ENCODE results near the gene DCC. TPM values are rescaled to one million over a fixed set of nuclear protein-coding genes. Genes with fewer than 3 reads are reported as not detected.

Gene DCC
- total and polyA plus RNA-seq, 9 of the 15 experiments (the other 6 are each of a cell fraction or from before 2014, with no cell fraction given) = not detected

DNA sequence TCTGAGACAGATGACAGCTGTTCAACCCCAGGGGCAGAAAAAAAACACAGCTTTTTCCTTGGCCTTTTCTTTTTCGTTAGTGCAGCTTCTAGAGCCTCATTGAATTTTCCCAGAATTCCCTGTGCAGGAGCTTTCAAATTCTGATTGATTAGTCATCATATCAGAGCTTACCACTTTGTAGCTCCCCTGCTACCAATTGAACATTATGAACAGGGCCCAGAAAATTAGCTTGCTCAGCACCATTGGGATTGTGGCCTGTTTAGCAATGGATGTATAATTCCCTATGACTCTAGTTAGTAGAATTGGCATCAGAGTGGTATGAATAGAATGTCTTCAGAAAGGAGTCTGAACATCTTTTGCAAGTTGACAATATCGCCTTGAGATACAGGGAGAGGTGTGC lies 631.1 kb downstream of the DCC start:
- Histone ChIP-seq H3K9me1 (ENCODE audit: control insufficient read depth, insufficient read depth, low read length) (no peaks in the 10 kb centered on the region), H3K36me3 (ENCODE audit: control insufficient read depth, insufficient read depth, low read length) (no peaks in the 10 kb centered on the region), H2AFZ (ENCODE audit: low read depth, low read length) (no peak overlapping the region), H3K4me2 (ENCODE audit: insufficient read depth, low read length) (no peak overlapping the region), H3K9me3 (replicated peaks; ENCODE audit: control insufficient read depth, insufficient read depth, low read depth, low read length) (no peaks in the 10 kb centered on the region), H3K4me1 (replicated peaks in 1 of 2; ENCODE audit: control insufficient read depth in 2 of 2, insufficient read depth in 2 of 2, low read length in 2 of 2) (no peaks in the 10 kb centered on the region), H3K79me2 (ENCODE audit: control insufficient read depth, insufficient read depth, low read length) (no peaks in the 10 kb centered on the region), H3K27ac (ENCODE audit: extremely low read depth, low read depth, low read length) (no peak overlapping the region), H4K20me1 (replicated peaks; ENCODE audit: control insufficient read depth, insufficient read depth, low read length) (no peaks in the 10 kb centered on the region), H3K4me3 (no peak overlapping the region), H3K9ac (ENCODE audit: insufficient read depth in 1 of 2, low read depth in 2 of 2, low read length in 2 of 2) (no peak overlapping the region), H3K27me3 (ENCODE audit: control insufficient read depth in 2 of 2, insufficient read depth in 2 of 2, low read length in 2 of 2) (no peaks in the 10 kb centered on the region)
- no TSS peak for BruUV-seq (replicated peaks)
- ChIA-PET POLR2A (no interaction called here), CTCF (ENCODE audit: low intra/inter-chr PET ratio) (interaction anchor here (0.6 kb wide), 1 partner anchor 96 kb away, joined by 7 read pairs; no protein-coding TSS in a partner anchor)
- ATAC-seq = no peak
- 0% methylated on average over 1 of the region's 2 CpGs for WGBS (ENCODE audit: insufficient coverage, low coverage, missing lambda C conversion rate)
- no peak for FAIRE-seq
- DNase-seq (ENCODE audit: extremely low read depth in 1 of 4, low spot score in 3 of 4) = no peak
- in situ Hi-C loops (cut with MboI) = no loop called here
- intact Hi-C loops (cut with micrococcal nuclease) = no loop called here
- TF ChIP-seq ZFP1 (CRISPR knock-in tag; IDR thresholded peaks at IDR 0.05) (no peak), MNT (conservative IDR thresholded peaks at IDR 0.05) (no peak)

GRCh38 chr18:52979892-52980291 lies 639.9 kb downstream of the DCC start:
- CTCF ChIA-PET (ENCODE audit: low intra/inter-chr PET ratio) = no interaction called here
- no peak overlapping the region for H3K4me3 ChIP-seq
- H4K20me1 ChIP-seq (replicated peaks; ENCODE audit: control insufficient read depth, insufficient read depth, low read length) = no peaks in the 10 kb centered on the region
- H3K9me3 ChIP-seq (replicated peaks; ENCODE audit: control insufficient read depth, insufficient read depth, low read depth, low read length) = no peaks in the 10 kb centered on the region
- H3K4me2 ChIP-seq (ENCODE audit: insufficient read depth, low read length) = no peak overlapping the region
- FAIRE-seq (no peak), ATAC-seq (no peak), DNase-seq (ENCODE audit: extremely low read depth in 1 of 4, low spot score in 3 of 4) (no peak)
- intact Hi-C loops (cut with micrococcal nuclease) = no loop called here
- no TSS peak for BruUV-seq (replicated peaks)
- POLR2A ChIA-PET = no interaction called here
- no peaks in the 10 kb centered on the region for H3K4me1 ChIP-seq (replicated peaks in 1 of 2; ENCODE audit: control insufficient read depth in 2 of 2, insufficient read depth in 2 of 2, low read length in 2 of 2)
- WGBS (ENCODE audit: insufficient coverage, low coverage, missing lambda C conversion rate) = 8% methylated on average over 5 of the region's 6 CpGs
- H2AFZ ChIP-seq (ENCODE audit: low read depth, low read length) = no peak overlapping the region
- in situ Hi-C loops (cut with MboI) = no loop called here
- no peaks in the 10 kb centered on the region for H3K36me3 ChIP-seq (ENCODE audit: control insufficient read depth, insufficient read depth, low read length)
- no peaks in the 10 kb centered on the region for H3K9me1 ChIP-seq (ENCODE audit: control insufficient read depth, insufficient read depth, low read length)
- H3K9ac ChIP-seq (ENCODE audit: insufficient read depth in 1 of 2, low read depth in 2 of 2, low read length in 2 of 2) = no peak overlapping the region
- no peak overlapping the region for H3K27ac ChIP-seq (ENCODE audit: extremely low read depth, low read depth, low read length)
- H3K27me3 ChIP-seq (ENCODE audit: control insufficient read depth in 2 of 2, insufficient read depth in 2 of 2, low read length in 2 of 2) = no peaks in the 10 kb centered on the region
- no peaks in the 10 kb centered on the region for H3K79me2 ChIP-seq (ENCODE audit: control insufficient read depth, insufficient read depth, low read length)
- TF ChIP-seq SP2 (IDR thresholded peaks at IDR 0.05; ENCODE audit: extremely low read depth, low read depth, low read length, poor library complexity, severe bottlenecking) (no peak), SMAD3 (CRISPR knock-in tag; conservative IDR thresholded peaks at IDR 0.05) (no peak), TOE1 (IDR thresholded peaks at IDR 0.05; ENCODE audit: borderline replicate concordance) (no peak), TOE1 (CRISPR knock-in tag; IDR thresholded peaks at IDR 0.05; ENCODE audit: borderline replicate concordance, low read depth) (no peak), ELF2 (CRISPR knock-in tag; IDR thresholded peaks at IDR 0.05) (no peak), CCNT2 (IDR thresholded peaks at IDR 0.05; ENCODE audit: borderline replicate concordance, extremely low read depth, insufficient read length, low read depth, low read length) (no peak), STAT5A (IDR thresholded peaks at IDR 0.05; ENCODE audit: borderline replicate concordance, low read length) (no peak), ZBTB33 (CRISPR knock-in tag; IDR thresholded peaks at IDR 0.05) (no peak)

Measured in K562 (cell line).